ENCODE measurements around the gene FLT1.

The FLT1 gene

GRCh38 chr13:28455580-28456194 lies 39.2 kb downstream of the FLT1 start:
- DNase-seq (ENCODE audit: low read depth): no peak

GRCh38 chr13:28452755-28453154 lies 42.2 kb downstream of the FLT1 start:
- no peak for DNase-seq (ENCODE audit: low read depth)

- DNase-seq (ENCODE audit: low read depth): no peak
Observed at GRCh38 chr13:28451482-28452217, 43.3 kb downstream of the FLT1 start.

- no peak for DNase-seq (ENCODE audit: low read depth)
Observed at GRCh38 chr13:28449826-28450773, 44.8 kb downstream of the FLT1 start.

GRCh38 chr13:28448651-28449358 lies 46.1 kb downstream of the FLT1 start:
- no peak for DNase-seq (ENCODE audit: low read depth)

- DNase-seq (ENCODE audit: low read depth): no peak
Observed at GRCh38 chr13:28447989-28448388, 46.9 kb downstream of the FLT1 start.

- no peak for DNase-seq (ENCODE audit: low read depth)
Observed at GRCh38 chr13:28447206-28447605, 47.7 kb downstream of the FLT1 start.

GRCh38 chr13:28442839-28443238 lies 52.1 kb downstream of the FLT1 start:
- DNase-seq (ENCODE audit: low read depth): no peak

- no peak for DNase-seq (ENCODE audit: low read depth)
Observed at GRCh38 chr13:28441529-28441928, 53.4 kb downstream of the FLT1 start.

GRCh38 chr13:28440774-28441504 lies 54.0 kb downstream of the FLT1 start:
- no peak for DNase-seq (ENCODE audit: low read depth)

GRCh38 chr13:28438598-28439334 lies 56.2 kb downstream of the FLT1 start:
- no peak for DNase-seq (ENCODE audit: low read depth)

- DNase-seq (ENCODE audit: low read depth): no peak
Observed at GRCh38 chr13:28438067-28438466, 56.9 kb downstream of the FLT1 start.

- DNase-seq (ENCODE audit: low read depth): no peak
Observed at GRCh38 chr13:28435917-28436316, 59.0 kb downstream of the FLT1 start.

GRCh38 chr13:28434926-28435325 lies 60.0 kb downstream of the FLT1 start:
- no peak for DNase-seq (ENCODE audit: low read depth)

- no peak for DNase-seq (ENCODE audit: low read depth)
Observed at GRCh38 chr13:28432816-28433560, 61.9 kb downstream of the FLT1 start.

GRCh38 chr13:28429685-28430290 lies 65.1 kb downstream of the FLT1 start:
- no peak for DNase-seq (ENCODE audit: low read depth)

GRCh38 chr13:28429096-28429495 lies 65.8 kb downstream of the FLT1 start:
- no peak for DNase-seq (ENCODE audit: low read depth)

GRCh38 chr13:28426381-28426780 lies 68.5 kb downstream of the FLT1 start:
- no peak for DNase-seq (ENCODE audit: low read depth)

- no peak for DNase-seq (ENCODE audit: low read depth)
Observed at GRCh38 chr13:28425793-28426192, 69.1 kb downstream of the FLT1 start.

- no peak for DNase-seq (ENCODE audit: low read depth)
Observed at GRCh38 chr13:28424541-28424940, 70.4 kb downstream of the FLT1 start.
